GM12865 (cell line): ENCODE results near the gene SLITRK6.
"Not testable (repeated sequence)": the region's sequence is repeated elsewhere in the genome, so short reads cannot be mapped to it uniquely, and the experiment has no call there.

Experiments
- DNase-seq: peaks from one replicate; pipeline ENCODE4 v3.0.0; 2010; ENCODE audit warnings: low read depth
- H3K4me3 ChIP-seq: 2 replicates; pipeline ENCODE4 v1.5.1; 2011; ENCODE audit warnings: mild to moderate bottlenecking, low read depth, low read length, control low read depth
- TF ChIP-seq, protein P1 (sequence below): IDR thresholded peaks from 2 replicates; pipeline ENCODE4 v1.5.1; 2011; ENCODE audit warnings: low read length, control low read depth, low read depth, inconsistent platforms; ENCODE audit not compliant: insufficient read depth; ENCODE audit errors: missing control alignments

SLITRK6 gene

DNA sequence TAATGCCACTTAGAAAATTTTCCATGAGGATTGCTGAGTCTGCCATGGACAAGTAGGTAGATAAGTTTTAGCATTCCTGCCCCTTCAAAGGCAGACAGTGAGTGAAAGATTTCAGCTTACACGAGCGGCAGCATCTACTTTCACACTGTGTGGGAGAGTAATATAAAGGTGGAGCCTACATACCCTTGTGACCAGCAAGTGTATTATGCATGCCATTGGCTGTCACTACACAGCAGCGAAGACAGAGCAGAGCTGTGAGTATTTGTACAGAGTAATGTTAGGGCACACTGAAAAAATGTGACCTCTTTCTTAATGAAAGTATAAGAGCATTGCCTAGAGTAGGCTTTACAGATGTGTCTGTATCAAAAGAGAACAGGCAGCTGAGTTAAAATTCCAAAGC, 14.0 kb downstream of the SLITRK6 start:
- no peak for DNase-seq
- TF ChIP-seq, protein P1, sequence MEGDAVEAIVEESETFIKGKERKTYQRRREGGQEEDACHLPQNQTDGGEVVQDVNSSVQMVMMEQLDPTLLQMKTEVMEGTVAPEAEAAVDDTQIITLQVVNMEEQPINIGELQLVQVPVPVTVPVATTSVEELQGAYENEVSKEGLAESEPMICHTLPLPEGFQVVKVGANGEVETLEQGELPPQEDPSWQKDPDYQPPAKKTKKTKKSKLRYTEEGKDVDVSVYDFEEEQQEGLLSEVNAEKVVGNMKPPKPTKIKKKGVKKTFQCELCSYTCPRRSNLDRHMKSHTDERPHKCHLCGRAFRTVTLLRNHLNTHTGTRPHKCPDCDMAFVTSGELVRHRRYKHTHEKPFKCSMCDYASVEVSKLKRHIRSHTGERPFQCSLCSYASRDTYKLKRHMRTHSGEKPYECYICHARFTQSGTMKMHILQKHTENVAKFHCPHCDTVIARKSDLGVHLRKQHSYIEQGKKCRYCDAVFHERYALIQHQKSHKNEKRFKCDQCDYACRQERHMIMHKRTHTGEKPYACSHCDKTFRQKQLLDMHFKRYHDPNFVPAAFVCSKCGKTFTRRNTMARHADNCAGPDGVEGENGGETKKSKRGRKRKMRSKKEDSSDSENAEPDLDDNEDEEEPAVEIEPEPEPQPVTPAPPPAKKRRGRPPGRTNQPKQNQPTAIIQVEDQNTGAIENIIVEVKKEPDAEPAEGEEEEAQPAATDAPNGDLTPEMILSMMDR, result no peak
- H3K4me3 ChIP-seq, result no peak overlapping the region

DNA sequence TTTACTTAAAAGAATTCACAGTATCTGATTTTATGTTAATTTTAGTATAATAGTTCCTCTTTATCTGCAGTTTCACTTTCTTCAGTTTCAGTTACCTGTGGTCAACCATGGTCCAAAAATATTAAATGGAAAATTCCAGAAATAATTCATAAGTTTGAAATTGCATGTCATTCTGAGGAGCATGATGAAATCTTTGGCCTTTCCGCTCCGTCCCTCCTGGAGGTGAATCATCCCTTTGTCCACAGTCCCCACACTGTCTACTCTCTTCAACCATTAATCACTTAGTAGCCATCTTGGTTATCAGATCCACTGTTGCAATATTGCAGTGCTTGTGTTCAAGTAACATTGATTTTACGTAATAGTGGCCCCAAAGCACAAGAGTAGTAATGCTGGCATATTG, 26.9 kb downstream of the SLITRK6 start:
- no peak overlapping the region for H3K4me3 ChIP-seq
- TF ChIP-seq, protein P1, result no peak
- no peak for DNase-seq

DNA sequence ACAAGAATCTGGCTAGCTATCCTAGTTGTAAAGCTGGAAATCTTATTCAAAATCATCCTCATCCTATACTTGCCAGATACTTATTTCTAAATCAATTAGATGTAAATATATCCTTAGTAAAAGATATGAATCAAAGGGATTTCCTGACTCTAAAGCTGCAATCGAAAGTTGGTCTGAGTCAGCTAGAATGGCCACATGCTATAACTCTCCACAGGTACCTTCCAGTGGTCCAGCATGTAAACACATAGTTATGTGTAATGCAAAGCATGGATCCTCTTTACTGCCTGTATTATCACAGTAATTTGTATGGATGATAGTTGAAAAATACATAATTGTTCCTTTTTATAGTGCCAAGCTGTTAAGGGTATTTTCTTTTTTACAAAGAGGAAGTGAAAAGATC, 27.4 kb downstream of the SLITRK6 start:
- DNase-seq, result no peak
- TF ChIP-seq, protein P1, result no peak
- no peak overlapping the region for H3K4me3 ChIP-seq

DNA sequence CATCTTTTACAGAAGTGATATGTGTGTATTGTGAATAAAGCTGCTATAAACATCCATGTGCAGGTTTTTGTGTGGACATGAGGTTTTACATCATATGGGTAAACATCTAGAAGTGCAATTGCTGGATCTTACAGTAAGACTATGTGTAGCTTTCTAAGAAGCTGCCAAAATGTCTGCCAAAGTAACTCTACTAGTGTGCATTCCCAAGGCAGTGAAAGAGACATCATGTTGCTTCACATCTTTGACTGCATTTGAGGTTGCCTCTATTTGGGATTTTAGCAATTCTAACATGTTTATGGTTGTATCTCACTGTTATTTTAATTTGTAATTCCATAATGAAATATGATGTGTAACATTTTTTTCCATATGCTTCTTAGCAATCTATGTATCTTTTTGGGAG, 30.3 kb downstream of the SLITRK6 start:
- no peak for DNase-seq
- H3K4me3 ChIP-seq, result no peak overlapping the region
- TF ChIP-seq, protein P1, result no peak

DNA sequence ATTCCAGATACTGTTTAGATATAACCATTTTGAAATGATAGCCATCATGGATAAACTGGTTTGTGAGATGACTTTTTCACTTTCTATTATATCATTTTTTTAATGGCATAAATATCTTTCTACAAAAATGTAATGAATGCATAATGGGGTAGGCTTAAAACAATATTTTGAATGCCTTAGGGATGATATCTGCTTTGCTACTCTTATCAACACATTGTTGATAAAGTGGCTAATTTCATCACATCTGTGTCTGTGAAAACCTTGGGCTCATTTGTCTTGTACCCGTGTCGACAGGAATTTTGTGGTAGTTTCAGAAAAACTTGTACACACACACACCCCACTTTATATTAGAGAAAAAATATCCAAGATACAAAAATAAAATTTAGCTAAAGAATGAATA, 44.1 kb downstream of the SLITRK6 start:
- no peak for DNase-seq
- no peak overlapping the region for H3K4me3 ChIP-seq
- TF ChIP-seq, protein P1, result no peak

DNA sequence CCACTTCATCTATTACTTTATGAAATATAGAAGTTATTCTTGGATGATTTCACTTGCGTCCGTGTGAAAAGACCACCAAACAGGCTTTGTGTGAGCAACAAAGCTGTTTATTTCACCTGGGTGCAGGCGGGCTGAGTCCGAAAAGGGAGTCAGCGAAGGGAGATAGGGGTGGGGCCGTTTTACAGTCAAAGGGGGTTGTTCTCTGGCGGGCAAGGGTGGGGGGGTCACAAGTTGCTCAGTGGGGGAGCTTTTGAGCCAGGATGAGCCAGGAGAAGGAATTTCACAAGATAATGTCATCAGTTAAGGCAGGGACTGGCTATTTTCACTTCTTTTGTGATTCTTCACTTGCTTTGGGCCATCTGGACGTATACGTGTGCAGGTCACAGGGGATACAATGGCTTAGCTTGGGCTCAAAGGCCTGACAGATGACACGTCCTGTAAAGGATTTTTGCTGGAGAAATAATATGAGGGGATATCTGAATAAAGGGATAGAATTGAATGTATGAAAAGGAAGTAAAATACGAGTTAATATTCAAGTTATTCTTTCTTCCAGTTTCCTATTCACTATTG, 55.9 kb downstream of the SLITRK6 start:
- not testable (repeated sequence) for DNase-seq

More for the DNA sequence above, 55.9 kb downstream of the SLITRK6 start:
- H3K4me3 ChIP-seq, result not testable (repeated sequence)
